KMS-11 (cell line): ENCODE results near the gene NXN.

Experiments
- H2AFZ ChIP-seq: fragments of 200-600 bp; sonication (generic); 2 replicates; pipeline ENCODE4 v1.6.1; 2016; ENCODE audit warnings: antibody characterized with exemption, mixed run types, low read depth
- H3K27ac ChIP-seq: fragments of 200-600 bp; sonication (generic); 2 replicates; pipeline ENCODE4 v1.6.1; 2016; ENCODE audit warnings: mild to moderate bottlenecking, mixed run types
- H3K27me3 ChIP-seq: fragments of 200-600 bp; sonication (generic); 2 replicates; pipeline ENCODE4 v1.6.1; 2017; ENCODE audit warnings: mild to moderate bottlenecking, low read depth, mixed run types, moderate library complexity; ENCODE audit not compliant: insufficient read depth
- H3K36me3 ChIP-seq: fragments of 200-600 bp; sonication (generic); 2 replicates; pipeline ENCODE4 v1.6.1; 2017; ENCODE audit warnings: mild to moderate bottlenecking, mixed run types; ENCODE audit not compliant: insufficient read depth
- H3K4me1 ChIP-seq: fragments of 200-600 bp; sonication (generic); 2 replicates; pipeline ENCODE4 v1.6.1; 2016; ENCODE audit warnings: mild to moderate bottlenecking, low read depth, mixed run types; ENCODE audit not compliant: poor library complexity, severe bottlenecking
- H3K4me2 ChIP-seq: fragments of 200-600 bp; sonication (generic); 2 replicates; pipeline ENCODE4 v1.7.0; 2016; ENCODE audit warnings: mild to moderate bottlenecking, mixed run types
- H3K4me3 ChIP-seq: fragments of 200-600 bp; sonication (generic); IDR thresholded peaks from 2 replicates; pipeline ENCODE4 v1.6.1; 2017; ENCODE audit warnings: low read depth, low read length, mixed read lengths; ENCODE audit not compliant: insufficient read depth
- H3K79me2 ChIP-seq: fragments of 200-600 bp; sonication (generic); 2 replicates; pipeline ENCODE4 v1.6.1; 2016; ENCODE audit warnings: low read depth, mixed run types; ENCODE audit not compliant: insufficient read depth
- H3K9ac ChIP-seq: fragments of 200-600 bp; sonication (generic); 2 replicates; pipeline ENCODE4 v1.6.1; 2016; ENCODE audit warnings: mild to moderate bottlenecking, mixed run types
- H4K20me1 ChIP-seq: fragments of 200-600 bp; sonication (generic); 2 replicates; pipeline ENCODE4 v1.6.1; 2016; ENCODE audit warnings: mild to moderate bottlenecking, mixed run types; ENCODE audit not compliant: insufficient read depth
- CTCF ChIP-seq: fragments of 200-600 bp; sonication (generic); conservative IDR thresholded peaks from 2 replicates; pipeline ENCODE4 v1.6.1; 2017; ENCODE audit warnings: low read depth, mild to moderate bottlenecking, antibody characterized with exemption, low read length, moderate library complexity, mixed read lengths

Gene NXN

GRCh38 chr17:804541-805435 is 174.8 kb downstream of the NXN start:
- H3K4me1 ChIP-seq: no peaks in the 10 kb centered on the region
- H4K20me1 ChIP-seq: no peaks in the 10 kb centered on the region
- peaks cover 15% of the 10 kb centered on the region; the same call in 1 of the 2 replicates for H3K27me3 ChIP-seq
- no peak overlapping the region for H3K4me3 ChIP-seq
- TF ChIP-seq CTCF: no peak
- H3K79me2 ChIP-seq: no peaks in the 10 kb centered on the region
- no peaks in the 10 kb centered on the region for H3K36me3 ChIP-seq
- H3K9ac ChIP-seq: no peak overlapping the region
- no peak overlapping the region for H3K4me2 ChIP-seq
- no peak overlapping the region for H3K27ac ChIP-seq
- H2AFZ ChIP-seq: no peak overlapping the region

- H3K79me2 ChIP-seq: no peaks in the 10 kb centered on the region
- H3K4me2 ChIP-seq: no peak overlapping the region
- no peaks in the 10 kb centered on the region for H3K36me3 ChIP-seq
- H3K9ac ChIP-seq: no peak overlapping the region
- no peak for TF ChIP-seq CTCF
- H3K4me1 ChIP-seq: no peaks in the 10 kb centered on the region
- H3K4me3 ChIP-seq: no peak overlapping the region
- H4K20me1 ChIP-seq: no peaks in the 10 kb centered on the region
- peaks cover 18% of the 10 kb centered on the region; the same call in 1 of the 2 replicates for H3K27me3 ChIP-seq
- no peak overlapping the region for H2AFZ ChIP-seq
- H3K27ac ChIP-seq: no peak overlapping the region
These were observed 176.4 kb downstream of the NXN start for GRCh38 chr17:802901-803881.

- H3K27ac ChIP-seq: no peak overlapping the region
- no peaks in the 10 kb centered on the region for H3K4me1 ChIP-seq
- no peak overlapping the region for H3K9ac ChIP-seq
These were observed 177.1 kb downstream of the NXN start for GRCh38 chr17:802481-802880.

More at GRCh38 chr17:802481-802880, 177.1 kb downstream of the NXN start:
- Histone ChIP-seq H2AFZ (no peak overlapping the region), H3K36me3 (no peaks in the 10 kb centered on the region), H3K27me3 (peaks cover 18% of the 10 kb centered on the region; the same call in 1 of the 2 replicates), H3K79me2 (no peaks in the 10 kb centered on the region), H4K20me1 (no peaks in the 10 kb centered on the region), H3K4me3 (no peak overlapping the region), H3K4me2 (no peak overlapping the region)
- TF ChIP-seq CTCF: no peak
